ENCODE data around the gene VCAN. TPM values are rescaled to one million over a fixed set of nuclear protein-coding genes. Genes with fewer than 3 reads are reported as not detected.
A peak's percentile ranks its signal among the peaks of the same experiment; 100 is the strongest.

Gene VCAN
- total RNA-seq, 4 donors from 2014 or later = 21.2 to 44.1 (median 36.5) TPM

DNA sequence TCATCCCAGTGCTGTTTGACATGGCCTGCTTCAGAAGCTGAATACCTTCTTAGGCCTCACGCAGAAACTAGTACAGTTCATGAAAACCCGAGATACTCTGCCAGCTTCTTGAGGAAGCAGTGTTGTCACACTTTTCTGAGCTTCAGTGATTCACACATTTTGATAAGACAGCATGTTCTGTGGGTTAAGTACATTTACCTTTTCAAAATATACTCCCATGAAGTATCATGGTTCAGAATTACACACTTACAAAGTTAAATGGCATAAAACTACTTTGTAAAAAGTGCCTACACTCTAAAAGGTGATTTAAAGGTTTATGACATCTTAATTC lies 56.9 kb downstream of the VCAN start:
- TF ChIP-seq POLR2A (IDR thresholded peaks at IDR 0.05) (no peak), CTCF (IDR thresholded peaks at IDR 0.05) (no peak)
- 76 to 77% methylated on average over 2 of the region's 2 CpGs for WGBS, 2 donors
- no peak overlapping the region for H3K4me3 ChIP-seq (ENCODE audit: low read depth, poor library complexity, severe bottlenecking)
- intact Hi-C loops (cut with DNase I; ENCODE audit: low total_unique reads) = no loop called here
- DNase-seq (ENCODE audit: low spot score in 2 of 2) = no peak

- intact Hi-C loops (cut with DNase I; ENCODE audit: low total_unique reads) = no loop called here
- no peak for TF ChIP-seq CTCF (IDR thresholded peaks at IDR 0.05)
- no peak for TF ChIP-seq POLR2A (IDR thresholded peaks at IDR 0.05)
- H3K4me3 ChIP-seq (ENCODE audit: low read depth, poor library complexity, severe bottlenecking) = no peak overlapping the region
- DNase-seq (ENCODE audit: low spot score in 2 of 2) = no peak
- WGBS, 2 donors = 62 to 67% methylated on average over 2 of the region's 2 CpGs
Observed at GRCh38 chr5:83530193-83530592, 58.6 kb downstream of the VCAN start.

- TF ChIP-seq CTCF (IDR thresholded peaks at IDR 0.05) (no peak), POLR2A (IDR thresholded peaks at IDR 0.05) (no peak)
- no peak overlapping the region for H3K4me3 ChIP-seq (ENCODE audit: low read depth, poor library complexity, severe bottlenecking)
- DNase-seq (ENCODE audit: low spot score in 2 of 2) = no peak
- intact Hi-C loops (cut with DNase I; ENCODE audit: low total_unique reads) = no loop called here
- 70 to 80% methylated on average over 1 of the region's 1 CpG for WGBS, 2 donors
Observed at GRCh38 chr5:83531661-83532060, 60.1 kb downstream of the VCAN start.

DNA sequence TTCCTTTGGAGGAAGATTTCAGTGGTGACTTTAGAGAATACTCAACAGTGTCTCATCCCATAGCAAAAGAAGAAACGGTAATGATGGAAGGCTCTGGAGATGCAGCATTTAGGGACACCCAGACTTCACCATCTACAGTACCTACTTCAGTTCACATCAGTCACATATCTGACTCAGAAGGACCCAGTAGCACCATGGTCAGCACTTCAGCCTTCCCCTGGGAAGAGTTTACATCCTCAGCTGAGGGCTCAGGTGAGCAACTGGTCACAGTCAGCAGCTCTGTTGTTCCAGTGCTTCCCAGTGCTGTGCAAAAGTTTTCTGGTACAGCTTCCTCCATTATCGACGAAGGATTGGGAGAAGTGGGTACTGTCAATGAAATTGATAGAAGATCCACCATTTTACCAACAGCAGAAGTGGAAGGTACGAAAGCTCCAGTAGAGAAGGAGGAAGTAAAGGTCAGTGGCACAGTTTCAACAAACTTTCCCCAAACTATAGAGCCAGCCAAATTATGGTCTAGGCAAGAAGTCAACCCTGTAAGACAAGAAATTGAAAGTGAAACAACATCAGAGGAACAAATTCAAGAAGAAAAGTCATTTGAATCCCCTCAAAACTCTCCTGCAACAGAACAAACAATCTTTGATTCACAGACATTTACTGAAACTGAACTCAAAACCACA lies 67.4 kb downstream of the VCAN start:
- WGBS, 2 donors = 86 to 88% methylated on average over 4 of the region's 4 CpGs
- no peak for TF ChIP-seq POLR2A (IDR thresholded peaks at IDR 0.05)
- TF ChIP-seq CTCF (IDR thresholded peaks at IDR 0.05) = no peak
- DNase-seq (ENCODE audit: low spot score in 2 of 2) = no peak
- intact Hi-C loops (cut with DNase I; ENCODE audit: low total_unique reads) = no loop called here
- no peak overlapping the region for H3K4me3 ChIP-seq (ENCODE audit: low read depth, poor library complexity, severe bottlenecking)

DNA sequence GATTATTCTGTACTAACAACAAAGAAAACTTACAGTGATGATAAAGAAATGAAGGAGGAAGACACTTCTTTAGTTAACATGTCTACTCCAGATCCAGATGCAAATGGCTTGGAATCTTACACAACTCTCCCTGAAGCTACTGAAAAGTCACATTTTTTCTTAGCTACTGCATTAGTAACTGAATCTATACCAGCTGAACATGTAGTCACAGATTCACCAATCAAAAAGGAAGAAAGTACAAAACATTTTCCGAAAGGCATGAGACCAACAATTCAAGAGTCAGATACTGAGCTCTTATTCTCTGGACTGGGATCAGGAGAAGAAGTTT lies 67.9 kb downstream of the VCAN start:
- intact Hi-C loops (cut with DNase I; ENCODE audit: low total_unique reads) = no loop called here
- no peak for DNase-seq (ENCODE audit: low spot score in 2 of 2)
- 83 to 86% methylated on average over 1 of the region's 1 CpG for WGBS, 2 donors
- TF ChIP-seq CTCF (IDR thresholded peaks at IDR 0.05) (no peak), POLR2A (IDR thresholded peaks at IDR 0.05) (no peak)
- no peak overlapping the region for H3K4me3 ChIP-seq (ENCODE audit: low read depth, poor library complexity, severe bottlenecking)

DNA sequence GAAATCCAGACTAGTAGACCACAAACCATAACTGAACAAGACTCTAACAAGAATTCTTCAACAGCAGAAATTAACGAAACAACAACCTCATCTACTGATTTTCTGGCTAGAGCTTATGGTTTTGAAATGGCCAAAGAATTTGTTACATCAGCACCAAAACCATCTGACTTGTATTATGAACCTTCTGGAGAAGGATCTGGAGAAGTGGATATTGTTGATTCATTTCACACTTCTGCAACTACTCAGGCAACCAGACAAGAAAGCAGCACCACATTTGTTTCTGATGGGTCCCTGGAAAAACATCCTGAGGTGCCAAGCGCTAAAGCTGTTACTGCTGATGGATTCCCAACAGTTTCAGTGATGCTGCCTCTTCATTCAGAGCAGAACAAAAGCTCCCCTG lies 68.6 kb downstream of the VCAN start:
- TF ChIP-seq POLR2A (IDR thresholded peaks at IDR 0.05) (no peak), CTCF (IDR thresholded peaks at IDR 0.05) (no peak)
- peak in 1 of 2 donors; percentile 39 for DNase-seq (ENCODE audit: low spot score in 2 of 2)
- 70 to 72% methylated on average over 2 of the region's 2 CpGs for WGBS, 2 donors
- intact Hi-C loops (cut with DNase I; ENCODE audit: low total_unique reads) = no loop called here
- no peak overlapping the region for H3K4me3 ChIP-seq (ENCODE audit: low read depth, poor library complexity, severe bottlenecking)
